Measurements from ENCODE around the gene RASA3.

Gene RASA3

GRCh38 chr13:113974304-113975281 is 157.8 kb downstream of the RASA3 start:
- no peak for DNase-seq

- no peak for DNase-seq
These were observed 158.9 kb downstream of the RASA3 start, which contains the start of gene C13orf46 for GRCh38 chr13:113973218-113974164. Gene C13orf46, minus strand, starts transcription at chr13:113974076. Its CDS starts 79 bp downstream, at chr13:113973997.

GRCh38 chr13:113972451-113973217 is 159.8 kb downstream of the RASA3 start:
- no peak for DNase-seq

- no peak for DNase-seq
These were observed 160.8 kb downstream of the RASA3 start for GRCh38 chr13:113971471-113972231.

- DNase-seq = no peak
These were observed 161.5 kb downstream of the RASA3 start for GRCh38 chr13:113970810-113971470.

- no peak for DNase-seq
These were observed 162.3 kb downstream of the RASA3 start for GRCh38 chr13:113969973-113970611.

GRCh38 chr13:113969311-113969972 is 163.0 kb downstream of the RASA3 start:
- DNase-seq = no peak

GRCh38 chr13:113968463-113969310 is 163.7 kb downstream of the RASA3 start:
- DNase-seq = no peak

- DNase-seq = no peak
These were observed 164.5 kb downstream of the RASA3 start for GRCh38 chr13:113967729-113968462.

GRCh38 chr13:113967206-113967720 is 165.2 kb downstream of the RASA3 start:
- DNase-seq = no peak

GRCh38 chr13:113965968-113966884 is 166.2 kb downstream of the RASA3 start:
- no peak for DNase-seq

- no peak for DNase-seq
These were observed 167.0 kb downstream of the RASA3 start for GRCh38 chr13:113965383-113965874.

GRCh38 chr13:113964251-113964995 is 168.0 kb downstream of the RASA3 start:
- no peak for DNase-seq

GRCh38 chr13:113963376-113963775 is 169.0 kb downstream of the RASA3 start:
- no peak for DNase-seq

- DNase-seq = no peak
These were observed 169.4 kb downstream of the RASA3 start for GRCh38 chr13:113962975-113963374.

GRCh38 chr13:113962386-113962785 is 170.0 kb downstream of the RASA3 start:
- no peak for DNase-seq

Measured in activated naive CD4-positive, alpha-beta T cell treated with Interleukin-2 at 50 U/mL for 16 hours (primary cell).